Spleen (tissue), 7 donors: ENCODE results near the gene ETFB.

Experiments
- POLR2A ChIP-seq, 3 donors: fragments of 450-650 bp; IDR thresholded peaks; one replicate each; pipeline ENCODE4 v1.5.1; 2017; ENCODE audit warnings: antibody characterized with exemption in 3 of 3, mild to moderate bottlenecking in 1 of 3
- POLR2AphosphoS5 ChIP-seq, 3 donors: sonication (generic); formaldehyde crosslinking; IDR thresholded peaks; one replicate each; pipeline ENCODE4 v1.5.1; 2017; ENCODE audit warnings: antibody characterized with exemption in 3 of 3
- TF ChIP-seq, protein P1 (sequence below), 11 experiments: fragments of 200-600 bp in 7 of 11; fragments of 450-650 bp in 4 of 11; sonication (generic) in 4 of 11; IDR thresholded peaks in 8 of 11; conservative IDR thresholded peaks in 3 of 11; 1 replicate in 7 of 11; 2 replicates in 4 of 11; pipeline versions ENCODE4 v1.4.0 to v1.8.0; 2016 to 2021; ENCODE audit warnings: antibody characterized with exemption in 11 of 11, inconsistent platforms in 4 of 11, mild to moderate bottlenecking in 1 of 11
- donor health status: DM: no; HTN: no; CAD: no; lungs with moderate emphysema.
- donor health status: DM: no; HTN: no; CAD: no.
- donor health status: DM: no; HTN: no; CAD: no.

GRCh38 chr19:51347209-51347928, 18.8 kb downstream of the ETFB start:
- TF ChIP-seq POLR2AphosphoS5 (IDR thresholded peaks at IDR 0.05) (no peak), POLR2A (IDR thresholded peaks at IDR 0.05) (no peak)
- TF ChIP-seq, protein P1, sequence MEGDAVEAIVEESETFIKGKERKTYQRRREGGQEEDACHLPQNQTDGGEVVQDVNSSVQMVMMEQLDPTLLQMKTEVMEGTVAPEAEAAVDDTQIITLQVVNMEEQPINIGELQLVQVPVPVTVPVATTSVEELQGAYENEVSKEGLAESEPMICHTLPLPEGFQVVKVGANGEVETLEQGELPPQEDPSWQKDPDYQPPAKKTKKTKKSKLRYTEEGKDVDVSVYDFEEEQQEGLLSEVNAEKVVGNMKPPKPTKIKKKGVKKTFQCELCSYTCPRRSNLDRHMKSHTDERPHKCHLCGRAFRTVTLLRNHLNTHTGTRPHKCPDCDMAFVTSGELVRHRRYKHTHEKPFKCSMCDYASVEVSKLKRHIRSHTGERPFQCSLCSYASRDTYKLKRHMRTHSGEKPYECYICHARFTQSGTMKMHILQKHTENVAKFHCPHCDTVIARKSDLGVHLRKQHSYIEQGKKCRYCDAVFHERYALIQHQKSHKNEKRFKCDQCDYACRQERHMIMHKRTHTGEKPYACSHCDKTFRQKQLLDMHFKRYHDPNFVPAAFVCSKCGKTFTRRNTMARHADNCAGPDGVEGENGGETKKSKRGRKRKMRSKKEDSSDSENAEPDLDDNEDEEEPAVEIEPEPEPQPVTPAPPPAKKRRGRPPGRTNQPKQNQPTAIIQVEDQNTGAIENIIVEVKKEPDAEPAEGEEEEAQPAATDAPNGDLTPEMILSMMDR (IDR thresholded peaks at IDR 0.05 in 8 of 11, conservative IDR thresholded peaks at IDR 0.05 in 3 of 11), result no peak
